GM12874 (cell line): ENCODE data around the gene ZSWIM8.

ENCODE experiments used
- TF ChIP-seq, protein P1 (sequence below): IDR thresholded peaks from 2 replicates; pipeline ENCODE4 v1.5.1; 2011; ENCODE audit warnings: low read depth, mild to moderate bottlenecking, control low read depth, low read length, moderate library complexity; ENCODE audit not compliant: insufficient read depth

Gene ZSWIM8

DNA sequence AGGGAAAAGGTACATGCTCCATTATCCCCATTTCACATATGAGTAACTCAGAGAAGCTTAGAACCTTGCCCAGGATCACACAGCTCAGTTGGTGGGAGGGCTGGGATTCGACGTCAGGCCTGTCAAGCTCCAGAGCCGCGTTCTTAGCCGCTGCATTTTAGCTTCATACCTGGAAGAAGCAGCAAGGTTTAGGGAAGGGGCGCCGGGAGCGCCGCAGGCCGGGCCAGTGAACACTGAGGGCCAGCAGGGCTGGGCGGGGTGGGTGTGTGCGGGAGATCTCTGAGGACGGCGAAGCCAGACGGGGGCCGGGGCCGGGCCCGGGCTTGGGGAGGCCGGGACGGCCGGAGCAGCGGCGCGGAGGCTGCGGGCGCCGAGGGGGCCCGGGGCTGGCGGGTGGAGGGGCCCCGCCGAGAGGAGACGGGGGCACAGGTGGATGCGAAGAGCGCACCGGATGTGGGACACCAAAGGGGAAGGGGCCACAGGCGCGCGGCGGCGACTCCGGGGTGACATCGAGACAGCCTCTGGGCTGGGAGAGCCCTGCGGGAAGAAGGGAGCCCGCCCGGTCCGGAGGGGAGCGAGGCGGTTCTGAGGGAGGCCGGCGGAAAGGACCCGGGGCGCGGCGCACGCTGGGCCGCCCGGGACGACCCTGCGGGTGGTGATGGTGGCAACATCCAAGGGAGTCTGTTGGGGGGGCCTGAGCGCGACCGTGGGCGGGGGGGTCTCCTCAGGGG, 25.5 kb downstream of the ZSWIM8 start:
- TF ChIP-seq, protein P1, sequence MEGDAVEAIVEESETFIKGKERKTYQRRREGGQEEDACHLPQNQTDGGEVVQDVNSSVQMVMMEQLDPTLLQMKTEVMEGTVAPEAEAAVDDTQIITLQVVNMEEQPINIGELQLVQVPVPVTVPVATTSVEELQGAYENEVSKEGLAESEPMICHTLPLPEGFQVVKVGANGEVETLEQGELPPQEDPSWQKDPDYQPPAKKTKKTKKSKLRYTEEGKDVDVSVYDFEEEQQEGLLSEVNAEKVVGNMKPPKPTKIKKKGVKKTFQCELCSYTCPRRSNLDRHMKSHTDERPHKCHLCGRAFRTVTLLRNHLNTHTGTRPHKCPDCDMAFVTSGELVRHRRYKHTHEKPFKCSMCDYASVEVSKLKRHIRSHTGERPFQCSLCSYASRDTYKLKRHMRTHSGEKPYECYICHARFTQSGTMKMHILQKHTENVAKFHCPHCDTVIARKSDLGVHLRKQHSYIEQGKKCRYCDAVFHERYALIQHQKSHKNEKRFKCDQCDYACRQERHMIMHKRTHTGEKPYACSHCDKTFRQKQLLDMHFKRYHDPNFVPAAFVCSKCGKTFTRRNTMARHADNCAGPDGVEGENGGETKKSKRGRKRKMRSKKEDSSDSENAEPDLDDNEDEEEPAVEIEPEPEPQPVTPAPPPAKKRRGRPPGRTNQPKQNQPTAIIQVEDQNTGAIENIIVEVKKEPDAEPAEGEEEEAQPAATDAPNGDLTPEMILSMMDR: no peak

DNA sequence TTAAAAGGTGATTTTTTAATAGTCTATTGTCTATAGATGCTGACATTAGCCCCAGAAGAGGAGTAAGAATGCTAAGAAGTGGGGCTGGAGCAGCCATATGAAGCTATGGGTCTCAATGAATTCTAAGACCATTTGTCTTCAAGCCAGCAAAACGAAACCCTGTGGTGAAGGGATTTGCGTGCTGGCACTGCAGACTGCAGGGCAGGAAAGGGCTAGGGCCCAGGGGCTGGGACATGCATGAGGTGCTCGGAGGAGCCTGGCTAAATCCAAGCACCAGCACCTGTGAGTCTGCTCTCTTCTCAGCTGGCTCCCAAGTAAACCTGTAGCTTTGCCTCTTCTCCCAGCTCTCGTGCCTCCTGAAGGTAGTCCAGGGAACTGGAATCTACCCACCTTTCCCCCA, 27.3 kb downstream of the ZSWIM8 start:
- TF ChIP-seq, protein P1: no peak

DNA sequence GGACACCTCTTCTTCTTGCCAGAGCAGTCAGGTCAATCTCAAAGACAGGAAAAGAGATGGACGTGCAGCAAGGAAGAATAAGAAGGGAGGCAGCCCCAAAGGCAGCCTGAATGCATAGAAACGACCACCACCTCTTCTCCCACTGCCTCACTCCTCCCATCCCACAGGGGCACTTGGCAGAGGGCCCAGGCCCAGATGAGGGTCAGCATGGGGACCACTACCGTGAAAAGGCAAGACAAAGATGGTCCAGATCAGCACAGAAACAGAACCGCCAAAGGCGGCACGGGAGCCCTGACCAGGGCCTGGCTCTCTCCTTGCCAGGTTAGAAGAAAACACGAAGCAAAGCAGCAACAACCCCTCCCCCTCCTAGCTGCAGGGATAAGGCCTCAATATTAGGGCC, 27.9 kb downstream of the ZSWIM8 start:
- TF ChIP-seq, protein P1: no peak

DNA sequence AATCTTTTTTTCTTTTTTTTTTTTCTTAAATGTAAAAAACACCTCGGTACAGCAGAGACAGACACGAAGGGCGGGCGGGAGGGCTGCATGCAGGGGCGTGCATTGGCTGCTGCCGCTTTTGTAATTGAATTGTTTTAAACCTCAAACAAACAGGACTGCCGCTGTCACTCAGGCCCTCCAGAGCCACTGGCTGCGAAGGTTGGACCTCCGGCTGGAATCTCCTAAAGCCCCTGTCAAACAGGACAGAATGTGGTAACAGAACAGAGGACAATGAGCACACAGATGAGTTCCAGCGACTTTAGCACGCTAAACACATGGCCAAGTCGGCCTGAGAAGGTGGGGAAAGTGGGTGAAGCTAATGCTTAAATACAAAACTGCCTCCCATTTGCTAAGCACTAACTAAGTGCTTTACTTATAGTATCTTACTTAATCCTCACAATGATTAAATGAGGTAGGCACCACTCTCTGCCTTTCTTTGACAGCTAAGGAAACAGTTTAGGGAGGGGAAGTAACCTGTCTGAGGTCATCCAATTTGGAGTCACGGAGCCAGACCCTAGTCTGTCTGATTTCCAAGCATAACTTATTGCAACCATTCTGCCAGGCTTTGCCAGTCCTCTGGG, 29.0 kb downstream of the ZSWIM8 start:
- TF ChIP-seq, protein P1: no peak

DNA sequence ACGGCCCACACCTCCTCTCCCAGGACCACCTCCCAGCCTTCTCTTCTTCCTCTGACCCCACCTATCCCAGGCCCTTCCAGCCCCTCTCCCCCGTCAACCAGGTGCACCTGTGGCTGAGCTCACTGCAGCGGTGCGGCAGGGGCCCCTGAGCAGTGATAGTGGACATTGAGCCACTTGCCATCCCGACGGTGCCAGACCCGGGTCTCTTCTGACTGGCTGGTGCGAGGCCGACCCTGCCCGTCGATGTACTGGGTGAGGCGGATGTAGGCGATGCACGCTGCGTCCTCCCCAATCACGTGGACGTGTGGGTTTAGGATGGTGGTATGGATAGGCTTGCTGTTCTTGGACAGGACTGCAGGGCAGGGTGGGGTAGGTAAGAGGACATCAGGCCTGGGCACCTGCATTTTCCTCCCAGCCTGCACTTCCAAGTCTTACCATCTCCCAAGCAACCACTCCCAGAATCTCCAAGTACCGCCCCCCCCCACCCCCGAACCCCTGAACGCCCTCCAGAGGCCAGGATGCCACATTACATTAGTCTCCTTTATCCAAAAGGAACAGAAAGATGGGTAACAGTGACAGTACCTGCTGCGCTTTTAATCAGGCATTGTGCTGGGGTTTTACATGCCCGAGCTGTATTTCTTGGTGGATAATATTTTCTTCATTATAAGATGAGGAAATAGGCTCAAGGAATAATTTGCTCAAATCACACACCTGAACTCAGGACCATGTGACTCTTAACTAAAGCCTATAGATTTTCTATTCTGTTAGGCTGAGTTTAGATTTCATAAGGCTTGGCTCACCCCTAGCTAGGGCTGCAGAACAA, 29.7 kb downstream of the ZSWIM8 start:
- TF ChIP-seq, protein P1: 0 out of 2 replicates have a peak, but pooled peaks have one; percentile 29

DNA sequence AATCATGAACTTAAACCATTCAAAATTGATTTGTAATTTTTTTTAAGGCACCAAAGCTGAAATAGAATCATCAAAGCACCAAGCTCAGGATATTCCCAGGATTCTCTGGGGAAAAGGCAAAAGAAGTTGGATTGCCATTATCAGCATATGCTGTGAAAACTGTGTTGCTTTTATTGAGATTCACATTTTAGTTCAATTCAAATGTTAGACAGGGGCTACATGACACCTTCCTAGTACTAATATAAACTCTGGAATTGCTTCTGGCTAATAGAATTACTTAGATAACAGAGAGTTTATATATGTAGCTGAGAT, 30.3 kb downstream of the ZSWIM8 start:
- TF ChIP-seq, protein P1: no peak
